Activated CD8-positive, alpha-beta T cell treated with anti-CD3 and anti-CD28 coated beads, Interleukin-2, amount 10 ng/mL, durations not matched to agents 7 days and 5 days (primary cell): Measurements from ENCODE around the gene GNB1. TPM values are rescaled to one million over a fixed set of nuclear protein-coding genes. Genes with fewer than 3 reads are reported as not detected.
A peak's percentile ranks its signal among the peaks of the same experiment; 100 is the strongest.
"Not testable (repeated sequence)": the region's sequence is repeated elsewhere in the genome, so short reads cannot be mapped to it uniquely, and the experiment has no call there.

Experiments used
- ATAC-seq: fragments of 150-1000 bp; cut with Tn5 transposase; one replicate; pipeline ENCODE4 v1.10.0; 2021; ENCODE audit warnings: moderate library complexity
- CTCF ChIA-PET: fragments of 350-600 bp; sonication (Branson Sonifier 250); formaldehyde crosslinking; loops from one replicate; lab custom pipeline; 2021; ENCODE audit warnings: antibody characterized with exemption; lab: Charles Lee
- POLR2A ChIA-PET: fragments of 350-600 bp; sonication (Branson Sonifier 250); formaldehyde crosslinking; loops from one replicate; lab custom pipeline; 2021; ENCODE audit warnings: antibody characterized with exemption; lab: Charles Lee
- DNase-seq: peaks from one replicate; pipeline ENCODE4 v3.0.0-alpha.2; 2020
- H3K27ac Mint-ChIP-seq: one replicate; pipeline ENCODE4 v1.8.0; 2021; ENCODE audit warnings: mild to moderate bottlenecking, mixed read lengths
- H3K27me3 Mint-ChIP-seq: one replicate; pipeline ENCODE4 v1.8.0; 2021; ENCODE audit warnings: low read depth, mixed read lengths
- H3K36me3 Mint-ChIP-seq: one replicate; pipeline ENCODE4 v1.8.0; 2021; ENCODE audit warnings: low read depth, mixed read lengths
- H3K4me1 Mint-ChIP-seq: one replicate; pipeline ENCODE4 v1.8.0; 2021; ENCODE audit warnings: low read depth, mixed read lengths
- H3K4me3 Mint-ChIP-seq: one replicate; pipeline ENCODE4 v1.8.0; 2021; ENCODE audit warnings: mild to moderate bottlenecking, mixed read lengths
- H3K9me3 Mint-ChIP-seq: one replicate; pipeline ENCODE4 v1.8.0; 2022; ENCODE audit warnings: mixed read lengths; ENCODE audit not compliant: insufficient read depth
- total RNA-seq, 2 experiments: library from RNA; stranded (reverse); gene quantifications; one replicate each; pipeline ENCODE4 v1.2.3, GENCODE V29; 2021

Gene GNB1
- total RNA-seq = 100 to 1,000 TPM; 398 TPM

- DNase-seq (peak; percentile 87), ATAC-seq (peak; percentile 60)
- Mint-ChIP-seq H3K27ac (peak within 1 kb of the TSS; percentile 94), H3K9me3 (no peaks in the 10 kb centered on the region), H3K4me1 (peaks cover 54% of the 10 kb centered on the region), H3K27me3 (peaks cover under 1% of the 10 kb centered on the region), H3K4me3 (peak within 1 kb of the TSS; percentile 90), H3K36me3 (peaks cover 21% of the 10 kb centered on the region)
- POLR2A ChIA-PET = interaction anchor here (1.5 kb wide), 1 partner anchor 18 kb away, joined by 5 read pairs; no protein-coding TSS in a partner anchor
- CTCF ChIA-PET = interaction anchor here (1.9 kb wide), 1 partner anchor 15 kb away, joined by 13 read pairs; no protein-coding TSS in a partner anchor
Observed at GRCh38 chr1:1890506-1891348, at the start of gene GNB1. TSS of gene GNB1 (minus strand) at chr1:1891087. CDS start at chr1:1825453, 65,634 bp downstream.

GRCh38 chr1:1940123-1940425, 49.2 kb upstream of the GNB1 start:
- no peaks in the 10 kb centered on the region for H3K36me3 Mint-ChIP-seq
- ATAC-seq (no peak), DNase-seq (no peak)
- H3K4me3 Mint-ChIP-seq = no peak overlapping the region
- H3K27ac Mint-ChIP-seq = no peak overlapping the region
- H3K4me1 Mint-ChIP-seq = peaks cover 4% of the 10 kb centered on the region
- H3K27me3 Mint-ChIP-seq = no peaks in the 10 kb centered on the region
- ChIA-PET CTCF (no interaction called here), POLR2A (no interaction called here)
- no peaks in the 10 kb centered on the region for H3K9me3 Mint-ChIP-seq

- Mint-ChIP-seq H3K9me3 (no peaks in the 10 kb centered on the region), H3K27ac (no peak overlapping the region), H3K4me1 (peaks cover 4% of the 10 kb centered on the region), H3K36me3 (no peaks in the 10 kb centered on the region), H3K4me3 (no peak overlapping the region), H3K27me3 (no peaks in the 10 kb centered on the region)
- no peak for ATAC-seq
- POLR2A ChIA-PET = no interaction called here
- DNase-seq = no peak
- CTCF ChIA-PET = no interaction called here
Observed at GRCh38 chr1:1939296-1940122, 48.6 kb upstream of the GNB1 start.

GRCh38 chr1:1938613-1939295, 47.9 kb upstream of the GNB1 start:
- CTCF ChIA-PET = no interaction called here
- no peak for DNase-seq
- Mint-ChIP-seq H3K27me3 (no peaks in the 10 kb centered on the region), H3K4me3 (no peak overlapping the region), H3K27ac (no peak overlapping the region), H3K4me1 (peaks cover 2% of the 10 kb centered on the region), H3K9me3 (peaks cover 2% of the 10 kb centered on the region), H3K36me3 (no peaks in the 10 kb centered on the region)
- ATAC-seq = no peak
- POLR2A ChIA-PET = no interaction called here

GRCh38 chr1:1938276-1938573, 47.3 kb upstream of the GNB1 start:
- ChIA-PET POLR2A (no interaction called here), CTCF (no interaction called here)
- Mint-ChIP-seq H3K9me3 (peaks cover 5% of the 10 kb centered on the region), H3K27me3 (no peaks in the 10 kb centered on the region), H3K27ac (no peak overlapping the region), H3K36me3 (no peaks in the 10 kb centered on the region), H3K4me3 (no peak overlapping the region), H3K4me1 (no peaks in the 10 kb centered on the region)
- ATAC-seq (no peak), DNase-seq (no peak)

- ATAC-seq (no peak), DNase-seq (no peak)
- Mint-ChIP-seq H3K36me3 (no peaks in the 10 kb centered on the region), H3K4me3 (no peak overlapping the region), H3K4me1 (no peaks in the 10 kb centered on the region), H3K9me3 (peaks cover 5% of the 10 kb centered on the region), H3K27me3 (no peaks in the 10 kb centered on the region), H3K27ac (no peak overlapping the region)
- ChIA-PET POLR2A (no interaction called here), CTCF (no interaction called here)
Observed at GRCh38 chr1:1937549-1938275, 46.8 kb upstream of the GNB1 start.

GRCh38 chr1:1937061-1937460, 46.2 kb upstream of the GNB1 start:
- CTCF ChIA-PET = no interaction called here
- no peak overlapping the region for H3K4me3 Mint-ChIP-seq
- DNase-seq = no peak
- no peak for ATAC-seq
- no peaks in the 10 kb centered on the region for H3K36me3 Mint-ChIP-seq
- no peak overlapping the region for H3K27ac Mint-ChIP-seq
- H3K9me3 Mint-ChIP-seq = peaks cover 5% of the 10 kb centered on the region
- POLR2A ChIA-PET = no interaction called here
- H3K27me3 Mint-ChIP-seq = no peaks in the 10 kb centered on the region
- no peaks in the 10 kb centered on the region for H3K4me1 Mint-ChIP-seq

- H3K27me3 Mint-ChIP-seq, CTCF ChIA-PET, DNase-seq, H3K27ac Mint-ChIP-seq, POLR2A ChIA-PET, ATAC-seq, H3K4me3 Mint-ChIP-seq, H3K36me3 Mint-ChIP-seq, H3K9me3 Mint-ChIP-seq, H3K4me1 Mint-ChIP-seq: not testable (repeated sequence)
Observed at GRCh38 chr1:1934848-1935247, 44.0 kb upstream of the GNB1 start.

- H3K9me3 Mint-ChIP-seq = peaks cover 5% of the 10 kb centered on the region
- ChIA-PET POLR2A (no interaction called here), CTCF (interaction anchor here (0.7 to 1.9 kb wide), 2 partner anchors 21 to 115 kb away, joined by 3 to 5 read pairs; no protein-coding TSS in a partner anchor)
- ATAC-seq (peak; percentile 27), DNase-seq (no peak)
- H3K4me3 Mint-ChIP-seq = no peak overlapping the region
- H3K27me3 Mint-ChIP-seq = no peaks in the 10 kb centered on the region
- no peaks in the 10 kb centered on the region for H3K4me1 Mint-ChIP-seq
- H3K27ac Mint-ChIP-seq = no peak overlapping the region
- no peaks in the 10 kb centered on the region for H3K36me3 Mint-ChIP-seq
Observed at GRCh38 chr1:1929639-1930545, 39.0 kb upstream of the GNB1 start.

GRCh38 chr1:1929102-1929638, 38.3 kb upstream of the GNB1 start:
- H3K4me1 Mint-ChIP-seq = no peaks in the 10 kb centered on the region
- H3K36me3 Mint-ChIP-seq = no peaks in the 10 kb centered on the region
- H3K4me3 Mint-ChIP-seq = no peak overlapping the region
- no peaks in the 10 kb centered on the region for H3K27me3 Mint-ChIP-seq
- DNase-seq (no peak), ATAC-seq (no peak)
- CTCF ChIA-PET = interaction anchor here (1.9 kb wide), 1 partner anchor 115 kb away, joined by 5 read pairs; no protein-coding TSS in a partner anchor
- POLR2A ChIA-PET = no interaction called here
- no peak overlapping the region for H3K27ac Mint-ChIP-seq
- peaks cover 5% of the 10 kb centered on the region for H3K9me3 Mint-ChIP-seq
